Measurements from ENCODE around the gene TMPRSS7.

Gene TMPRSS7

GRCh38 chr3:112128843-112129727 lies 94.5 kb downstream of the TMPRSS7 start:
- peak; percentile 51 for DNase-seq (ENCODE audit: low spot score)

GRCh38 chr3:112129925-112130637 lies 95.5 kb downstream of the TMPRSS7 start:
- no peak for DNase-seq (ENCODE audit: low spot score)

GRCh38 chr3:112130638-112130993 lies 96.1 kb downstream of the TMPRSS7 start:
- DNase-seq (ENCODE audit: low spot score), result no peak
